ENCODE data around the gene RPA1. TPM values are rescaled to one million over a fixed set of nuclear protein-coding genes. Genes with fewer than 3 reads are reported as not detected.

RPA1 gene
- total and polyA plus RNA-seq, 10 of the 15 experiments (the other 5 are each of a cell fraction or from before 2014, with no cell fraction given) = 35.9 to 198 (median 71.2) TPM

DNA sequence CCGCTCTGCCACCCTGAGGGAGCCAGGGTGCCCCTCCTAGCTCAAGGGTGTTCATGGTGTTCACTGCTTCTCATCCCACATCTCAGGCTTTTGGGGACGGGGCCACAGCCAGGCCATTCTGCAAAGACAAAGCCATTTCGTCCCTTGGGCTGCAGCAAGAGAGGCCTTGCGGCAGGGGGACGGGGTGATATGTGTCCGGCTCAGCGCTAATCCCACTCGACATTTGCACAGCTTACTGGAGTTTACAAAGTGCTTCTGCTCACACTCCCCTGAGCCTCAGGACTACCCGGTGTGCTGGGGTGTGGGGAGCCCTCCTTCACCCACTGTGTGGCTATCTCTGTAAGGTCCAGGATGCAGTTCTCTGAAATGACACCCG, 111.0 kb downstream of the RPA1 start:
- CTCF ChIA-PET = no interaction called here
- intact Hi-C loops (cut with micrococcal nuclease; ENCODE audit: unreplicated experiment) (no loop called here), in situ Hi-C loops (cut with MboI) (no loop called here)
- Histone ChIP-seq H2AFZ (ENCODE audit: control insufficient read depth, low read depth, low read length) (no peak overlapping the region), H3K9ac (ENCODE audit: control insufficient read depth, insufficient read depth, low read length) (no peak overlapping the region), H3K27ac (ENCODE audit: control insufficient read depth, insufficient read depth) (no peak overlapping the region), H3K79me2 (ENCODE audit: control insufficient read depth, insufficient read depth, low read length) (no peaks in the 10 kb centered on the region), H3K27me3 (replicated peaks in 1 of 2; ENCODE audit: control insufficient read depth in 2 of 2, insufficient read depth in 2 of 2, low read length in 1 of 2) (no peaks in the 10 kb centered on the region), H3K36me3 (ENCODE audit: control insufficient read depth in 2 of 2, insufficient read depth in 2 of 2, low read length in 1 of 2) (no peaks in the 10 kb centered on the region), H3K4me2 (ENCODE audit: control insufficient read depth, insufficient read depth) (no peak overlapping the region), H3K4me1 (ENCODE audit: control insufficient read depth, insufficient read depth, low read length) (no peaks in the 10 kb centered on the region), H3K4me3 (no peak overlapping the region), H3K9me3 (replicated peaks; ENCODE audit: control insufficient read depth, insufficient read depth, low read length) (no peaks in the 10 kb centered on the region), H4K20me1 (ENCODE audit: control insufficient read depth, insufficient read depth) (no peaks in the 10 kb centered on the region)
- FAIRE-seq (no peak), DNase-seq (ENCODE audit: low read depth, low spot score) (no peak), ATAC-seq (no peak)
- no TSS peak for BruUV-seq (replicated peaks)
- WGBS (ENCODE audit: insufficient coverage, insufficient replicate concordance, low lambda C conversion rate, missing lambda C conversion rate) = 48% methylated on average over 10 of the region's 10 CpGs
- POLR2A ChIA-PET = no interaction called here
- RAD21 ChIA-PET (ENCODE audit: unreplicated experiment) = no interaction called here
- SMC1A ChIA-PET (ENCODE audit: uncharacterized antibody, unreplicated experiment) = no interaction called here
- TF ChIP-seq BHLHE40 (IDR thresholded peaks at IDR 0.05; ENCODE audit: borderline replicate concordance in 1 of 2, low read depth in 2 of 2, low read length in 1 of 2) (no peak), CEBPB (IDR thresholded peaks at IDR 0.05; ENCODE audit: borderline replicate concordance in 1 of 2, low read depth in 2 of 2, low read length in 2 of 2) (no peak), ZNF384 (IDR thresholded peaks at IDR 0.05; ENCODE audit: borderline replicate concordance, low read depth, low read length) (no peak)
- TF ChIP-seq, protein P1, sequence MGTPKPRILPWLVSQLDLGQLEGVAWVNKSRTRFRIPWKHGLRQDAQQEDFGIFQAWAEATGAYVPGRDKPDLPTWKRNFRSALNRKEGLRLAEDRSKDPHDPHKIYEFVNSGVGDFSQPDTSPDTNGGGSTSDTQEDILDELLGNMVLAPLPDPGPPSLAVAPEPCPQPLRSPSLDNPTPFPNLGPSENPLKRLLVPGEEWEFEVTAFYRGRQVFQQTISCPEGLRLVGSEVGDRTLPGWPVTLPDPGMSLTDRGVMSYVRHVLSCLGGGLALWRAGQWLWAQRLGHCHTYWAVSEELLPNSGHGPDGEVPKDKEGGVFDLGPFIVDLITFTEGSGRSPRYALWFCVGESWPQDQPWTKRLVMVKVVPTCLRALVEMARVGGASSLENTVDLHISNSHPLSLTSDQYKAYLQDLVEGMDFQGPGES (IDR thresholded peaks at IDR 0.05) = no peak

DNA sequence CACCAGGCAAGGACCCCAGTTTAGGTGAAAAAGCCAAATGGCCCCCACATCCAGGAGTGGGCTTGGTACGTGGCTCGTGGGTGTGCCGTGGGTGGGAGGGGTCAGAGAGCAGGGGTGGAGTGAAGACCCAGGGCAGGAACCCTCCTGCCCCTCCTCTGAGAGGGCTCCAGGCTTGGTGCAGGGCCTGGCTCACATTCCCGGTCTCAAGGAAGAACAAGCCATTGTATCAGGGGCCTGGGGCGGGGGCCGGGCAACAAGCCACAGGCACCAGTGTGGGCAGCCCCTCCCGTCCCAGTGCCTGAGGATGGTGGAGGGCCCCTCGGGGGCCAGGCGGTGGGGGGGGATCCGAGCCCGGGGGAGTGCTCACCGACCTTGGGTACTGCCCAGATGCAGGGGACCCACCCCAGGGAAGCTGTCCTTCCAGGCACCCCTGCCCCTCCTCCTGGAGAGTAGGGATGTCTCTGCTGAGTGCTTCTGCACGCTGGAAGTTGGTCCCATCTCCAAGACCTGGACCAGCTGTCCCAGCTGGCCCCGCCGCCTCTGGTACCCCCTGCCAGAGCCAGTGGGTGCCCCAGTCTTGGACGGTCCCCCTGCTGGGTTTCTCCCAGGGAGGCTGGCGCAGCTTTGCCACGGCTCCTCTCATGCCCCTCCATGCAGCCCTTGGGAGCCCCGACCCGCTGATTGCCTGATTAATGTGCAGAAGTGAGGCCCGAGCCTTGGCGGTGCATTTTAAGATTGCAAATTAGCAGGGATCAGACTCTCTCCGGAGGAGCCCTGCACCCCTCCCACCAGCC, 111.7 kb downstream of the RPA1 start:
- Histone ChIP-seq H3K27me3 (replicated peaks in 1 of 2; ENCODE audit: control insufficient read depth in 2 of 2, insufficient read depth in 2 of 2, low read length in 1 of 2) (no peaks in the 10 kb centered on the region), H3K27ac (ENCODE audit: control insufficient read depth, insufficient read depth) (no peak overlapping the region), H3K9ac (ENCODE audit: control insufficient read depth, insufficient read depth, low read length) (no peak overlapping the region), H3K4me3 (no peak overlapping the region), H3K36me3 (ENCODE audit: control insufficient read depth in 2 of 2, insufficient read depth in 2 of 2, low read length in 1 of 2) (no peaks in the 10 kb centered on the region), H4K20me1 (ENCODE audit: control insufficient read depth, insufficient read depth) (no peaks in the 10 kb centered on the region), H3K9me3 (replicated peaks; ENCODE audit: control insufficient read depth, insufficient read depth, low read length) (no peaks in the 10 kb centered on the region), H3K4me1 (ENCODE audit: control insufficient read depth, insufficient read depth, low read length) (no peaks in the 10 kb centered on the region; the same call in 1 of the 2 replicates), H2AFZ (ENCODE audit: control insufficient read depth, low read depth, low read length) (no peak overlapping the region), H3K4me2 (ENCODE audit: control insufficient read depth, insufficient read depth) (no peak overlapping the region), H3K79me2 (ENCODE audit: control insufficient read depth, insufficient read depth, low read length) (no peaks in the 10 kb centered on the region)
- ChIA-PET POLR2A (no interaction called here), RAD21 (ENCODE audit: unreplicated experiment) (no interaction called here), SMC1A (ENCODE audit: uncharacterized antibody, unreplicated experiment) (no interaction called here), CTCF (no interaction called here)
- intact Hi-C loops (cut with micrococcal nuclease; ENCODE audit: unreplicated experiment) (no loop called here), in situ Hi-C loops (cut with MboI) (no loop called here)
- no peak for DNase-seq (ENCODE audit: low read depth, low spot score)
- no peak for FAIRE-seq
- WGBS (ENCODE audit: insufficient coverage, insufficient replicate concordance, low lambda C conversion rate, missing lambda C conversion rate) = 35% methylated on average over 20 of the region's 23 CpGs
- no peak for ATAC-seq
- TF ChIP-seq NFIC (IDR thresholded peaks at IDR 0.05; ENCODE audit: low read depth, low read length) = no peak
- no peak for TF ChIP-seq HDGF (IDR thresholded peaks at IDR 0.05)
- no peak for TF ChIP-seq ZNF622 (IDR thresholded peaks at IDR 0.05)
- TF ChIP-seq POU2F2 (IDR thresholded peaks at IDR 0.05; ENCODE audit: borderline replicate concordance, low read depth, low read length) = no peak
- TF ChIP-seq, protein P2, sequence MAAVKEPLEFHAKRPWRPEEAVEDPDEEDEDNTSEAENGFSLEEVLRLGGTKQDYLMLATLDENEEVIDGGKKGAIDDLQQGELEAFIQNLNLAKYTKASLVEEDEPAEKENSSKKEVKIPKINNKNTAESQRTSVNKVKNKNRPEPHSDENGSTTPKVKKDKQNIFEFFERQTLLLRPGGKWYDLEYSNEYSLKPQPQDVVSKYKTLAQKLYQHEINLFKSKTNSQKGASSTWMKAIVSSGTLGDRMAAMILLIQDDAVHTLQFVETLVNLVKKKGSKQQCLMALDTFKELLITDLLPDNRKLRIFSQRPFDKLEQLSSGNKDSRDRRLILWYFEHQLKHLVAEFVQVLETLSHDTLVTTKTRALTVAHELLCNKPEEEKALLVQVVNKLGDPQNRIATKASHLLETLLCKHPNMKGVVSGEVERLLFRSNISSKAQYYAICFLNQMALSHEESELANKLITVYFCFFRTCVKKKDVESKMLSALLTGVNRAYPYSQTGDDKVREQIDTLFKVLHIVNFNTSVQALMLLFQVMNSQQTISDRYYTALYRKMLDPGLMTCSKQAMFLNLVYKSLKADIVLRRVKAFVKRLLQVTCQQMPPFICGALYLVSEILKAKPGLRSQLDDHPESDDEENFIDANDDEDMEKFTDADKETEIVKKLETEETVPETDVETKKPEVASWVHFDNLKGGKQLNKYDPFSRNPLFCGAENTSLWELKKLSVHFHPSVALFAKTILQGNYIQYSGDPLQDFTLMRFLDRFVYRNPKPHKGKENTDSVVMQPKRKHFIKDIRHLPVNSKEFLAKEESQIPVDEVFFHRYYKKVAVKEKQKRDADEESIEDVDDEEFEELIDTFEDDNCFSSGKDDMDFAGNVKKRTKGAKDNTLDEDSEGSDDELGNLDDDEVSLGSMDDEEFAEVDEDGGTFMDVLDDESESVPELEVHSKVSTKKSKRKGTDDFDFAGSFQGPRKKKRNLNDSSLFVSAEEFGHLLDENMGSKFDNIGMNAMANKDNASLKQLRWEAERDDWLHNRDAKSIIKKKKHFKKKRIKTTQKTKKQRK (IDR thresholded peaks at IDR 0.05; ENCODE audit: low read depth, low read length) = no peak
- TF ChIP-seq, protein P3, sequence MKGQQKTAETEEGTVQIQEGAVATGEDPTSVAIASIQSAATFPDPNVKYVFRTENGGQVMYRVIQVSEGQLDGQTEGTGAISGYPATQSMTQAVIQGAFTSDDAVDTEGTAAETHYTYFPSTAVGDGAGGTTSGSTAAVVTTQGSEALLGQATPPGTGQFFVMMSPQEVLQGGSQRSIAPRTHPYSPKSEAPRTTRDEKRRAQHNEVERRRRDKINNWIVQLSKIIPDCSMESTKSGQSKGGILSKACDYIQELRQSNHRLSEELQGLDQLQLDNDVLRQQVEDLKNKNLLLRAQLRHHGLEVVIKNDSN (IDR thresholded peaks at IDR 0.05; ENCODE audit: borderline replicate concordance, extremely low read length, insufficient read depth, low read depth, low read length) = no peak
- no TSS peak for BruUV-seq (replicated peaks)
